GM13977 (cell line): ENCODE data around the gene NMRK2.
"Not testable (repeated sequence)": the region's sequence is repeated elsewhere in the genome, so short reads cannot be mapped to it uniquely, and the experiment has no call there.

Experiments used
- DNase-seq: peaks from one replicate; pipeline ENCODE4 v3.0.0; 2012; ENCODE audit warnings: low spot score
- CTCF ChIP-seq: IDR thresholded peaks from 2 replicates; pipeline ENCODE4 v1.5.1; 2012; ENCODE audit warnings: mild to moderate bottlenecking, control low read depth; ENCODE audit not compliant: insufficient read depth; ENCODE audit errors: extremely low read depth, missing control alignments
- in situ Hi-C: fragments of 300-500 bp; cut with MboI; formaldehyde crosslinking; loops from one replicate; pipeline ENCODE4 v1.12.0; 2022; ENCODE audit warnings: low sequenced_read_pairs, low pct_unique_long_range_greater_than_20kb, mixed read lengths, inconsistent platforms; ENCODE audit not compliant: unreplicated experiment

NMRK2 gene

GRCh38 chr19:3949294-3949693, 16.4 kb downstream of the NMRK2 start:
- TF ChIP-seq CTCF, result no peak
- DNase-seq, result no peak
- in situ Hi-C loops, result no loop called here

- in situ Hi-C loops, result no loop called here
- DNase-seq, result no peak
- TF ChIP-seq CTCF, result no peak
Measured at GRCh38 chr19:3949997-3950859, 17.4 kb downstream of the NMRK2 start.

GRCh38 chr19:3950871-3951861, 18.3 kb downstream of the NMRK2 start:
- in situ Hi-C loops, result no loop called here
- no peak for TF ChIP-seq CTCF
- no peak for DNase-seq

GRCh38 chr19:3952755-3953276, 19.9 kb downstream of the NMRK2 start:
- in situ Hi-C loops, result not testable (repeated sequence)

GRCh38 chr19:3954107-3954506, 21.2 kb downstream of the NMRK2 start:
- in situ Hi-C loops, result no loop called here
- TF ChIP-seq CTCF, result no peak
- DNase-seq, result no peak

More at GRCh38 chr19:3952755-3953276, 19.9 kb downstream of the NMRK2 start:
- DNase-seq, result not testable (repeated sequence)

GRCh38 chr19:3955276-3955675, 22.4 kb downstream of the NMRK2 start:
- in situ Hi-C loops, result not testable (repeated sequence)

GRCh38 chr19:3955688-3956087, 22.8 kb downstream of the NMRK2 start:
- in situ Hi-C loops, result no loop called here
- no peak for DNase-seq
- no peak for TF ChIP-seq CTCF

More at GRCh38 chr19:3955276-3955675, 22.4 kb downstream of the NMRK2 start:
- not testable (repeated sequence) for DNase-seq
